NCI-H2171 (cell line): ENCODE data around the gene PRTN3.

Experiments
- DNase-seq: peaks from one replicate; lab custom pipeline; 2025; lab: John Stamatoyannopoulos, UW

The PRTN3 gene

DNA sequence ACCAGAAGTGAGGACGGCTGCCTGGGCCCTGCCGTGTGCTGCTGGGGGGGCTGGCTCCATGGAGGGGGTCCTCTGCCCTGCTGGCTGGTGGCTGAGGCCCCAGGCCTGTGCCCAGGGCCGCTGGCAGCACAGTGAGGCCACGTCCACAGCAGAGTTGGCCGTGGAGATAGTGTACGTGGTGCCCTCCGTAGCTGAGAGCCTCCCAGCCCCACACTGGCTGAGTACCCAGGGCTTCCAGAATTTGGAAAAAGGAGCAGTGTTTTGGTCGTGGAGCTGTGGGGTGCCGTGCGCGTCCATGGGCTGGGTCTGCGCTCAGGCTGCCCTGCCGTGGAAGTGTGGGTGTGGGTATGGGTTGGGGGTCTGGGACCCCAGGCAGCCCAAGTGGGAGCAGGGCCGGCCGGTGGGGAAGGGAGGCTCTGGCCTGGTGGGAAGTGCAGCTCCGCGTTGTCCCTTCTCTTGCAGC is 37.7 kb upstream of the PRTN3 start:
- no peak for DNase-seq

DNA sequence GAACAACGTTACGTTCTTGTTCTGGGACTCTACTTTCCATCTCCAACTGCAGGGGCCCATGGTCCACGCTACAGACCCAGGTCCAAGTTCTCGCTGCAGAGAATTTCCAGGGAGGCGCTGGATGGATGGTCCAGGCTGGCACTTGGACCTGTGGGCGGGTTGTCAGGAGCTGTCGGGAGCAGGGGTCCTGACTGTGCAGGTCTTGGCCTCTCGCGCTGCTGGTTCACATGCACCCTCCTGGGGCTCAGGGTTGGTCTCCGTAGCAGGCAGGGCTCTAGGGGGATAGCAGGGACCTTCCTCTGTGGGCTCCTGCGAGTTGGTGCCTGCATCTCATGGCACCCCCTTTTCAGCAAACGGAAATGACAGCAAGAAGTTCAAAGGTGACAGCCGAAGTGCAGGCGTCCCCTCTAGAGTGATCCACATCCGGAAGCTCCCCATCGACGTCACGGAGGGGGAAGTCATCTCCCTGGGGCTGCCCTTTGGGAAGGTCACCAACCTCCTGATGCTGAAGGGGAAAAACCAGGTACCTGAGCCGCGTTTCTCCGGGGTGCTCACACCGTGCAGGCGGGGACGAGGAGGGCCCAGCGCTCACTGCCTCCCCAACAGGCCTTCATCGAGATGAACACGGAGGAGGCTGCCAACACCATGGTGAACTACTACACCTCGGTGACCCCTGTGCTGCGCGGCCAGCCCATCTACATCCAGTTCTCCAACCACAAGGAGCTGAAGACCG is 36.9 kb upstream of the PRTN3 start:
- DNase-seq: no peak

DNA sequence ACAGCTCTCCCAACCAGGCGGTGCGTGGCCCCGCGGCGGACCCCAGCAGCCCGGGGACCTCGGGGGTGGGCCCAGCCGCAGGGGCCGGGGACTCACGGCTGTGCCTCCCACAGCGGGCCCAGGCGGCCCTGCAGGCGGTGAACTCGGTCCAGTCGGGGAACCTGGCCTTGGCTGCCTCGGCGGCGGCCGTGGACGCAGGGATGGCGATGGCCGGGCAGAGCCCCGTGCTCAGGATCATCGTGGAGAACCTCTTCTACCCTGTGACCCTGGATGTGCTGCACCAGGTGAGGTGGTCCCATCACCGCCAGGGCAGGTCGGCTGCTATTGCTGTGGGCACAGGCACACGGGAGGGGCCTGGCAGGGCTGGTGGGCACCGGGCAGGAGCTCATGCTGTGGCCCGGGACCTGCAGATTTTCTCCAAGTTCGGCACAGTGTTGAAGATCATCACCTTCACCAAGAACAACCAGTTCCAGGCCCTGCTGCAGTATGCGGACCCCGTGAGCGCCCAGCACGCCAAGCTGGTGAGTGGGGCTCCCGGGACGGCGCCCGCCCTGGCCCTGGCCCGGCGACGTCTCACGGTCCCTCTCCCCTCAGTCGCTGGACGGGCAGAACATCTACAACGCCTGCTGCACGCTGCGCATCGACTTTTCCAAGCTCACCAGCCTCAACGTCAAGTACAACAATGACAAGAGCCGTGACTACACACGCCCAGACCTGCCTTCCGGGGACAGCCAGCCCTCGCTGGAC is 36.2 kb upstream of the PRTN3 start:
- DNase-seq: no peak

DNA sequence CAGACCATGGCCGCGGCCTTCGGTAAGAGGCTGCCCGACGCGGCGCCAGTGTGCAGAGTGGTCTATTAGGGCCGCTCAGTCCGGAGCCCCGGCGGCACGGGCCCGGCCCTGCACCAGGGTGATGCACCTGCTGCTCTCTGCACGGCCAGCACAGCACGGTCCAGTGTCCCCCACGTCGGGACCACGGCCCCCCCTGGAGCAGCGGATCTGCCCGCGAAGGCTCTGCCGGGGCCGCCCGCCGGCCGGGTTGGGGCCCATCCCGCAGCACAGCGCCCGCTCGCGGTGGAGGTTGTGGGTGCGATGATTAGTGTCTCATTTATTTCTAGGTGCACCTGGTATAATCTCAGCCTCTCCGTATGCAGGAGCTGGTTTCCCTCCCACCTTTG is 35.6 kb upstream of the PRTN3 start:
- DNase-seq: no peak

DNA sequence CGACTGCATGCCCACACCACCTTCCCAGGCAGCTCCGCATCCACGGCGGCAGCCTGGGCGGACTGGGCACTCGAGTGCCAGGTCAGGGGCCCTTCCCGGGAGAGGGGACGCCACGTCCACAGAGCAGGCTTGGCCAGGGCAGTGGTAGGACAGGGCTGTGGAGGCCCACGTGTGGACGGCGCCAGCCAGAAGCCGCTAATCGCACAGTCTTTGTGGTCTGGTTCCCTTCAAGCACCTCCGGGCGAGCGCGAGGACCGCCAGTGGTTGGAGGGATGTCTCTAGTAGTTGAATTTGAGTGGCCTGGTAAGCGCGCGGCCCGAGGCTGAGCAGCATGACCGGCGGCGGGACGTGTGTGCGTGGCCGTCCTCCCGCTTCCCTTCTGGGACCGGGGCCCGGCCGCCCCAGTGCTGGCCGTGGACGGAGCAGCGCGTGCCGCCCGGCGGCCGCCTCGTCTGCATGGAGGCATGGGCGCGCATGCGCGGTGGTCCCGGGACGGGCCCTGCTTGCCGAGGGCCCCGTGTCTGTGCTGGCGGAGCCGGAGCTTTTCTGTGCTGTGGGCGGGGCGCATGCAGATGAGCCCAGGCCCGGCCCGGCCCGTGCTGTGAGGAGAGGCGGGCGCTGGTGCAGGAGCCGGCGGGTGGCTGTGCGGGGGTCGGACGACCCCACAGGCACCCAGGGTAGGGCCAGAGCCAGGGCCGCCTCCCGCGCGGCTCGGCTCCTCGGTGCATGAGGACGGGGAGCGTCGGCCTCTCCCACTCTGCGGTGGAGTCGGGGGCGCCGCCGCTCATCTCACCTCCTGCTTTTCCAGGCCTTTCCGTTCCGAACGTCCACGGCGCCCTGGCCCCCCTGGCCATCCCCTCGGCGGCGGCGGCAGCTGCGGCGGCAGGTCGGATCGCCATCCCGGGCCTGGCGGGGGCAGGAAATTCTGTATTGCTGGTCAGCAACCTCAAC is 34.9 kb upstream of the PRTN3 start:
- no peak for DNase-seq

DNA sequence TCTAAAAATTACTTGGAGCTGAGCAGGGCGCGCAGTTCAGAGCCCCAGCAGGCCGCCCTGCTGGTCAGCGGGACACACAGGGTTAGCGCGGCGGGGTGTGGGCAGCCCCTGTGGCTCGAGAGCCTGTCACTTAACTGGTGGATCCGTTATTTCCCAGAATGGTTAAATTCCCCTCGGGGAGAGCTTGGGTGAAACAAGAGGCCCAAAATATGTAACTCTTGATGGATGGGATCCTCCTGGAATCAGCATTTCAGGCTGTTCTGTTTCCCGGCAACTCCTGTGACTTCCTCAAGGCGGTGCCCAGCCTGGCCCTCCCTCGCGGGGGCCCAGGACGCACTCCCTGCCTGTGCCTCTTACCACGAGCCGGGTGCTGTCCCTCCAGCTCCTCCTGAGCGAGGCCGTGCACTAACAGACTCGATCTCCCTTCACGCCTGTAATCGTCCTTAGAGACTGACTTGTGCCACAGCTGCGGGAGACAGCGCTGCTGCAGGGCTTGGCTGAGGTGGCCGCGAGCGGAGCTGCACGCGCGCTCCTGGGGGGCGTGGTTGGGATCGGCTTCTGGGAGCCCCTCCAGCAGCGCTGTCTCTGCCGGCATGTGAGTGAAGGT is 33.9 kb upstream of the PRTN3 start:
- DNase-seq: no peak

DNA sequence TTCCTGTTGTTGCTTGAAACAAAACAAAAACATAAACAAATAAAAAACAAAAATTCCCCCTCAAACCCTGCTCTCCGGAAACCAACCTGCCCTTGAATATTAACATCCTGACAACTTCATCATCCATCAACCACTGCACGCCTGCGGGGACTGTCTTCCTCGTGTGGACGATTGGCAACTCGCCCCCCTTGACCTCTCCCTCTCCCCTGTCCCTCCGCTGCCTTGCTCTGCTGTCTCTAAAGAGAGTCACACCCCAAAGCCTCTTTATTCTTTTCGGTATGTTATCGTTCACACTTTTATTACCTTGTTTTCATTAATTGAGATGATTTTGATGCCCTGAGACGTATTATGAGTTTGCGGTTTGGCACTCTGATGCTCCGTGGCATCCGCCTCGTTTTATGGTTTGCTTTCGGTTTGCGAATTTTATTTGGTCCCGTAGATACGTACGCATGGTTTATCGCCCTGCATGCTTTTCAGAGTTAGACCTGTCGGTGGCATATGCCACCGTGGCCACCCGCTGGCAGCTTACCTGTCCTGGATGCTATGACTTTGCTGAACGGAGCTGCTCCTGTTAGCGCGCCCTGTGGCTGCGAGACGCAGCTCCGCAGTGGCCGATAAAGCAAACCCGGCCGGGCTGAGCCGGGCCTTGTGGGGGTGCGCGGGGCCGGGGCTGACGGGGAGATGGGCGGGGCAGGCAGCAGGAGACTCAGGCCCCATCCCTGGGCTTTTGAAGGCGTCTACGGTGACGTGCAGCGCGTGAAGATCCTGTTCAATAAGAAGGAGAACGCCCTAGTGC is 33.0 kb upstream of the PRTN3 start:
- DNase-seq: no peak

DNA sequence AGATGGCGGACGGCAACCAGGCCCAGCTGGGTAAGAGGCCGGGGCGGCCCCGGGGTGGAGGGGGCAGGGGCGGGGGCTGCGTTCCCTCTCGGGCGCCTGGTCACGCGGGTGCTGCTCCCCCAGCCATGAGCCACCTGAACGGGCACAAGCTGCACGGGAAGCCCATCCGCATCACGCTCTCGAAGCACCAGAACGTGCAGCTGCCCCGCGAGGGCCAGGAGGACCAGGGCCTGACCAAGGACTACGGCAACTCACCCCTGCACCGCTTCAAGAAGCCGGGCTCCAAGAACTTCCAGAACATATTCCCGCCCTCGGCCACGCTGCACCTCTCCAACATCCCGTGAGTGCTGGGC is 32.4 kb upstream of the PRTN3 start:
- DNase-seq: no peak

DNA sequence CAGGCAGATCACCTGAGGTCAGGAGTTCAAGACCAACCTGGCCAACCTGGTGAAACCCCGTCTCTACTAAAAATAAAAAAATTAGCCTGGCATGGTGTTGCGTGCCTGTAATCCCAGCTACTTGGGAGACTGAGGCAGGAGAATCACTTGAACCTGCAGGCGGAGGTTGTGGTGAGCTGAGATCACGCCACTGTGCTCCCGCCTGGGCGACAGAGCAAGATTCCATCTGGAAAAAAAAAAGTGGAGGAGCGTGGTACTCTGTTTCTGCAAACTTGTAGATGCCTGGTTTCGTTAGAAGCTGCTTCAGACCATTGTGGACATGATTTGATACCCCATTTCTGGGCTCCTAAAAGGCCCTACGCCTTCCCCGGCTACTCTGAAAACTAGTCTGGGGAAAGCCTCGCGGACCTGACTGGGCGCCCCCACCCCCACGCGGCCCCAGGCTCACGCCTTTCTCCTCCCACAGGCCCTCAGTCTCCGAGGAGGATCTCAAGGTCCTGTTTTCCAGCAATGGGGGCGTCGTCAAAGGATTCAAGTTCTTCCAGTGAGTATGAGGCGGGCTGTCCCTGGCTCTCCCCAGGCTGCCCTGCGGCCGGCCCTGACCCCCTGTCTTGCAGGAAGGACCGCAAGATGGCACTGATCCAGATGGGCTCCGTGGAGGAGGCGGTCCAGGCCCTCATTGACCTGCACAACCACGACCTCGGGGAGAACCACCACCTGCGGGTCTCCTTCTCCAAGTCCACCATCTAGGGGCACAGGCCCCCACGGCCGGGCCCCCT is 30.5 kb upstream of the PRTN3 start:
- no peak for DNase-seq

DNA sequence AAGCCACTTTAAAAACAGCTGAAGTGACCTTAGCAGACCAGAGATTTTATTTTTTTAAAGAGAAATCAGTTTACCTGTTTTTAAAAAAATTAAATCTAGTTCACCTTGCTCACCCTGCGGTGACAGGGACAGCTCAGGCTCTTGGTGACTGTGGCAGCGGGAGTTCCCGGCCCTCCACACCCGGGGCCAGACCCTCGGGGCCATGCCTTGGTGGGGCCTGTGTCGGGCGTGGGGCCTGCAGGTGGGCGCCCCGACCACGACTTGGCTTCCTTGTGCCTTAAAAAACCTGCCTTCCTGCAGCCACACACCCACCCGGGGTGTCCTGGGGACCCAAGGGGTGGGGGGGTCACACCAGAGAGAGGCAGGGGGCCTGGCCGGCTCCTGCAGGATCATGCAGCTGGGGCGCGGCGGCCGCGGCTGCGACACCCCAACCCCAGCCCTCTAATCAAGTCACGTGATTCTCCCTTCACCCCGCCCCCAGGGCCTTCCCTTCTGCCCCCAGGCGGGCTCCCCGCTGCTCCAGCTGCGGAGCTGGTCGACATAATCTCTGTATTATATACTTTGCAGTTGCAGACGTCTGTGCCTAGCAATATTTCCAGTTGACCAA is 29.8 kb upstream of the PRTN3 start:
- DNase-seq: no peak

DNA sequence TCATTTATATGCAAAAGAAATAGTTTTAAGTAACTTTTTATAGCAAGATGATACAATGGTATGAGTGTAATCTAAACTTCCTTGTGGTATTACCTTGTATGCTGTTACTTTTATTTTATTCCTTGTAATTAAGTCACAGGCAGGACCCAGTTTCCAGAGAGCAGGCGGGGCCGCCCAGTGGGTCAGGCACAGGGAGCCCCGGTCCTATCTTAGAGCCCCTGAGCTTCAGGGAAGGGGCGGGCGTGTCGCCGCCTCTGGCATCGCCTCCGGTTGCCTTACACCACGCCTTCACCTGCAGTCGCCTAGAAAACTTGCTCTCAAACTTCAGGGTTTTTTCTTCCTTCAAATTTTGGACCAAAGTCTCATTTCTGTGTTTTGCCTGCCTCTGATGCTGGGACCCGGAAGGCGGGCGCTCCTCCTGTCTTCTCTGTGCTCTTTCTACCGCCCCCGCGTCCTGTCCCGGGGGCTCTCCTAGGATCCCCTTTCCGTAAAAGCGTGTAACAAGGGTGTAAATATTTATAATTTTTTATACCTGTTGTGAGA is 29.2 kb upstream of the PRTN3 start:
- no peak for DNase-seq

DNA sequence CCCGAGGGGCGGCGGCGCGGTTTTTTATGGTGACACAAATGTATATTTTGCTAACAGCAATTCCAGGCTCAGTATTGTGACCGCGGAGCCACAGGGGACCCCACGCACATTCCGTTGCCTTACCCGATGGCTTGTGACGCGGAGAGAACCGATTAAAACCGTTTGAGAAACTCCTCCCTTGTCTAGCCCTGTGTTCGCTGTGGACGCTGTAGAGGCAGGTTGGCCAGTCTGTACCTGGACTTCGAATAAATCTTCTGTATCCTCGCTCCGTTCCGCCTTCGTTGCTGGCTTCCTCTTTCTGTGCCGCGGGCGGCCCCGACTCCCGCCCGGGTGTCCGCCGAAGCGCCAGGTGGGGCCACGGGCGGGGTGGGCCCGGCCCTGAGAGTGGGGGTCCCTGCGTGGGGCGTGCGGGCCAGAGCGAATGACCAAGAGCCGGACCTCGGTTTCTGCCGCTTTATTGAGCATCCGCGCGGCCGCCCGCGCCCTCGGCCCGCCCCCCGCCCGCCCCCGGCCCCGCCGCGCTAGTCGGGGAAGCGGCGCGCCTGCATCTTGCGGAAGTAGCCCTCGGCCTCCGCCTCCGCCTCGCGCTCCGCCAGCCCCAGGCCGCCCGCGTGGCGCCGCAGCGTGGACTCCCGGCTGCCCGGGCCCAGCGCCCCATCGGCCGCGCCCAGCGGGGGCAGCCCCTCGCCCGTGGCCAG is 28.6 kb upstream of the PRTN3 start:
- DNase-seq: no peak

DNA sequence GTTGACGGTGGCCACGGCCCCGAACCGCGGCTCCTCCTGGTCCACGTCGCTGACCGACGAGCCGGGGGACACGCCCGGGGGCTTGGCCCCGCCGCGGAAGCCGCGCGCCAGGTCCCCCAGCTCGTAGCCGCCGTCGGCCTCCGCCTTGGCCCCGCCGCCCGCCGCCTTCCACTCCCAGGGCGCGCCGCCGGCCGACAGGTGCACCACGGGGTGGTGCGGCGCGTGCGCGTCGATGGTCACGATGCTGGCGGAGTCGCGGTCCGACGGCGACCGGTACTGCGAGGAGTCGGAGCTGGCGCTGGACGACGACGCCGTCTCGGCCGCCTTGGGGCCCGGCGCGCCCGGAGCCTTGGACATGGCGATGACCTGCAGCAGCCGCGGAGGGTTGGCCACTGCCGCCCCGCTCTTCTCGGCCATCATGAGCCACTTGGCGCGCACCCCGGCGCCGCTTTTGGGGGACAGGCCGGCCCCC is 28.0 kb upstream of the PRTN3 start:
- no peak for DNase-seq

DNA sequence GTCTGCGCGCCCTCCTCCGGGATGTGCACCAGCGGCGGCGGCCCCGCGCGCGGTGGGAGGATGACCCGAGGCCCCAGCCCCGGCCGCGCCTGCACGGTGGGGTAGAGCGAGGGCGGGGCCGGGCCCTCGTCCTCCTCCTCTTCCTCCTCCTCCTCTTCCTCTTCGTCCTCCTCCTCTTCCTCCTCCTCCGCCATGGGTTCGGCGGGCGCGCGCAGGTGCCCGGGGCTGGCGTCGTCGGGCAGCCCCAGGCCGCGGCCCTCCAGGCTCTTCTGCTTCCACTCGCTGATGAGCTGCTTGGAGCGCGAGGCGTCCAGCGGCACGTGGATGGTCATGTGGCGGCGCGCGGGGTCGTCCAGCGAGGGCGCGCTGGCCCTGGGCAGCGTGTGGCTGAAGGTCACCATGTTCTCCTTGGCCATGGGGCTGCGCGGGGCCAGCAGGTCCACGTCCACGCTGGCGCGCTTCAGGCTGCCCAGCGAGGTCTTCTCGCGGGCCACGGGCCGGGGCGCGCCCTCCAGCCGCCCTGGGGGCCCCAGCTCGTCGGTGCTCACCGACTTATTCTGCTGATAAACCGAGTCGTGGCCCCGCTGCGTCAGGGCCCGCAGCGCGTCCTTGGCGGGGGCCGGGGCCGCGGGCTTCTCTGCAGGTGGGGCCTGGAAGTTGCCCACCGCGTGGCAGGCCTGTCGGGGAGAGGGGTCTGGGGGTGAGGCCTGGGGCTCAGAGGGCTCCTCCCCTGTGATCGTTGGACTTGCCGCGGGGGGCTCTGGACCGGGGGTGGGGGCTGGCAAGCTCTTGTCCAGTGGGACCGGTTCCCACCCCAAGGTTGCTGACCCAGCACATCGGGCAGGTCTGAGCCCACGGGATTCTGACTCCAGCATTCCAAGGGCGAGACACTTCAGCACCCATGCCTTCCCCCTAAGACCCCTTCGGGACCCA is 27.3 kb upstream of the PRTN3 start:
- DNase-seq: no peak

DNA sequence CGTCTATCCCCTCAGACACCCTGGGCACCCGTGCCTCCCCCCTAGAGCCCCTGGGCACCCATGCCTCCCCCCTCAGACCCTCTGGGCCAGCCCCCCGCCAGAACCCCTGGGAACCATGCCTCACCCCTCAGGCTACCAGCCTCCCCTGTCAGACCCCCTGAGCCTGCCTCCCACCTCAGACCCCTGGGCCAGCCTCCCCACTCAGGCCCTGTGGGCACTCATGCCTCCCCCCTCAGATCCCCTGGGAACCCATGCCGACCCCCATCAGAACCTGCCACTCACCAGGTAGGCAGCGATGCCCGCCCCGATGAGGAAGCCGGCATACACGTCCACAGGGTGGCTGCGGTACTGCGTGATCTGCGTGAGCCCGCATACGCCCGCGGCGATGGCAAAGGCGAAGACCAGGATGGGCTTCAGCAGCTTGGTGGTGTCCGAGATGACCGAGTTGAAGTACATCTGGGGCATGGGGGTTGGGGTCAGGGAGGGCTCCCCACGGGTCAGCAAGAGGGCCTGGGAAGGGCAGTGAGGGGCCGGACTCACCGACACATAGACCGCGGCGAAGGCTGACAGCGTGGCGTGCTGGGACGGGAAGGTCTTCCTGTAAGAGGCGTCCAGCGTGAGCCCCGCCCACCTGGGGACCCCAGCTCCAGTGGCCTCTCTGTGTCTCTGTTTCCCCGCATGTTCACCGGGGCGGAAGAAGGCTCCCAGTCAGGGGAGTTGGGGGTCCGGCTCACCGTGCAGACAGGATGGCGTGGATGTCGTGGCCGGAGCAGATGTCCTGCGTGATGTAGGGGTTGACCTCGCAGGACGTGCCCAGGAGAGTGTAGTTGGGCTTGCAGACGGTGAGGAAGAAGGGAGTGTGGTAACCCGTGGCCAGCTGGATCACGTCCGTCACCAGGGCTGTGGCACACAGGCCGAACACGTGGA is 26.4 kb upstream of the PRTN3 start:
- DNase-seq: no peak

DNA sequence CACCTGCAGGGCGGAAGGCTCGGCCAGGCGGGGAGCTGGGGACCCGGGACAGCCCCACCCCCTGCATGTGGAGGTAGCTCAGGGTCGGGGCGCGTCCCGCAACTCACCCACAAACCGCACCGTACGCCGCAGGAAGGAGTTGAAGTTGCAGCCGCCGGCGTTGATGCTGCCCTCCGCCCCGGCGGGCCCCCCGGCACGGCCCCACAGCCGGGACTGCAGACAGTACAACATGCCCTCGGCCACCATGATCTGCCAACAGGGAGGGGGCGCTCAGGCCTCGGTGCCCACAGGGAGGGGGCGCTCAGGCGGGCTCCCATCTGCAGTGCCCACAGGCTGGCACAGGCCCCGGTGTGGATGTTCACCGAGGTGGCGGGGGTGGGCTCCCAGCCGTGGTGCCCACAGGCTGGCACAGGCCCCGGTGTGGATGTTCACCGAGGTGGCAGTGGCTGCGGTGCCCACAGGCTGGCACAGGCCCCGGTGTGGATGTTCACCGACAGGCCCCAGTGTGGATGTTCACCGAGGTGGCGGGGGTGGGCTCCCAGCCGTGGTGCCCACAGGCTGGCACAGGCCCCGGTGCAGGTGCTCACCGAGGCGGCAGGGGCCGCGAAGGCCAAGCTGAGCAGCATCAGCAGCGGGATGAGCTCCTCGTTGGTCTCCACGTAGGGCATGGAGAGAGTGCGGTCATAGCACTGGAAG is 25.6 kb upstream of the PRTN3 start:
- DNase-seq: no peak
